Lower leg skin (tissue), 4 donors: ENCODE measurements around the gene GARS1. TPM values are rescaled to one million over a fixed set of nuclear protein-coding genes. Genes with fewer than 3 reads are reported as not detected.

Experiments used
- DNase-seq, 2 donors: peaks; one replicate each; pipeline ENCODE4 v3.0.0-alpha.2; 2019; ENCODE audit warnings: low spot score in 2 of 2
- H3K4me3 ChIP-seq: fragments of 200-600 bp; sonication (generic); 2 replicates; pipeline ENCODE4 v1.5.1; 2017; ENCODE audit warnings: mild to moderate bottlenecking, low read depth; ENCODE audit not compliant: poor library complexity, severe bottlenecking
- CTCF ChIP-seq, 3 donors: fragments of 450-650 bp; IDR thresholded peaks; one replicate each; pipeline ENCODE4 v1.5.1; 2016; ENCODE audit warnings: antibody characterized with exemption in 3 of 3, mild to moderate bottlenecking in 3 of 3, moderate library complexity in 2 of 3
- POLR2A ChIP-seq, 2 donors: fragments of 450-650 bp; IDR thresholded peaks; one replicate each; pipeline ENCODE4 v1.6.1; 2016 to 2017; ENCODE audit warnings: antibody characterized with exemption in 2 of 2, mild to moderate bottlenecking in 1 of 2, moderate library complexity in 1 of 2
- WGBS, 2 donors: methylation state at CpG; one replicate each; pipeline ENCODE4 v1.1.5; 2018; 5-methylcytosine and 5-hydroxymethylcytosine counted together
- intact Hi-C: fragments of 100-400 bp; cut with DNase I; formaldehyde crosslinking; loops from one replicate; pipeline ENCODE4 v1.15.0; 2023; ENCODE audit warnings: low total_unique reads
- total RNA-seq, 4 donors: library from RNA; depleted of rRNA; stranded (reverse); fragments of >200 nt; gene quantifications; one replicate each; pipeline ENCODE4 v1.1.0, GENCODE V29; 2016

Gene GARS1
- total RNA-seq, 4 donors from 2014 or later, result 73.2 to 107 (median 99.8) TPM

GRCh38 chr7:30594048-30594539 lies 584 bp upstream of the GARS1 start:
- peak overlapping the region; percentile 100 for H3K4me3 ChIP-seq
- DNase-seq, result peak; percentile 39 to 85
- 1% methylated on average over 12 of the region's 12 CpGs for WGBS, 2 donors
- intact Hi-C loops, result no loop called here
- no peak for TF ChIP-seq CTCF (IDR thresholded peaks at IDR 0.05)
- TF ChIP-seq POLR2A (IDR thresholded peaks at IDR 0.05), result no peak

GRCh38 chr7:30595436-30596013 lies 847 bp downstream of the GARS1 start:
- 1% methylated on average over 13 of the region's 13 CpGs for WGBS, 2 donors
- H3K4me3 ChIP-seq, result peak overlapping the region; percentile 100
- TF ChIP-seq POLR2A (IDR thresholded peaks at IDR 0.05) (no peak), CTCF (IDR thresholded peaks at IDR 0.05) (no peak)
- DNase-seq, result no peak
- intact Hi-C loops, result no loop called here

GRCh38 chr7:30596014-30596641 lies 1.4 kb downstream of the GARS1 start:
- peak overlapping the region; percentile 100 for H3K4me3 ChIP-seq
- 18% methylated on average over 14 of the region's 14 CpGs for WGBS, 2 donors
- no peak for TF ChIP-seq CTCF (IDR thresholded peaks at IDR 0.05)
- no peak for TF ChIP-seq POLR2A (IDR thresholded peaks at IDR 0.05)
- intact Hi-C loops, result no loop called here
- no peak for DNase-seq

- no peak for DNase-seq
- no peak overlapping the region for H3K4me3 ChIP-seq
- WGBS, 2 donors, result 67 to 81% methylated on average over 3 of the region's 3 CpGs
- intact Hi-C loops, result no loop called here
- no peak for TF ChIP-seq CTCF (IDR thresholded peaks at IDR 0.05)
- TF ChIP-seq POLR2A (IDR thresholded peaks at IDR 0.05), result no peak
Observed at GRCh38 chr7:30596721-30597120, 2.0 kb downstream of the GARS1 start.

GRCh38 chr7:30598121-30598876 lies 3.6 kb downstream of the GARS1 start:
- WGBS, 2 donors, result 90 to 93% methylated on average over 13 of the region's 13 CpGs
- TF ChIP-seq POLR2A (IDR thresholded peaks at IDR 0.05) (no peak), CTCF (IDR thresholded peaks at IDR 0.05) (no peak)
- no peak for DNase-seq
- intact Hi-C loops, result no loop called here
- H3K4me3 ChIP-seq, result no peak overlapping the region
